NCI-H345 treated with DMSO at 0.1 percent for 48 hours (cell line): ENCODE data around the gene PTOV1.

Experiments used
- DNase-seq: peaks from one replicate; lab custom pipeline; 2025; ENCODE audit not compliant: unreplicated experiment; lab: John Stamatoyannopoulos, UW

PTOV1 gene

DNA sequence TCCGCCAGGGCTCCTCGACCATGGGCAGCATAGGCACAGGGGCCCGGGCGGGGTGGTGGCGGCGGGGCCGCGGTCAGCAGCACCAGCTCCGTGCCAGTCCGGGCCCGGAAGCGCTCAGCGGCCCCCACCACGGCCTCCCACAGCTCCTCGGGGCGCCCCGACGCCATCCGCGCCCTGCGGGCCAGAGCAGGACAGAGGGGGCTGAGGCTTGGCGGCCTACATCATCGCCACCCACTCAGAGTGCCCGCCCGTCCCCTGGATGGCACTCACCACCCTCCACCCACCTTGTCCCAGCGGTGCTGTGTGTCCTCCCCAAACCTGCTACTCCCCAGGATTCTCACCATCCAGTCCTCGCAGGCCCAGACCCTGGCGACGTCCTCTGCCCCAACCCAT lies 22.2 kb downstream of the PTOV1 start:
- no peak for DNase-seq

DNA sequence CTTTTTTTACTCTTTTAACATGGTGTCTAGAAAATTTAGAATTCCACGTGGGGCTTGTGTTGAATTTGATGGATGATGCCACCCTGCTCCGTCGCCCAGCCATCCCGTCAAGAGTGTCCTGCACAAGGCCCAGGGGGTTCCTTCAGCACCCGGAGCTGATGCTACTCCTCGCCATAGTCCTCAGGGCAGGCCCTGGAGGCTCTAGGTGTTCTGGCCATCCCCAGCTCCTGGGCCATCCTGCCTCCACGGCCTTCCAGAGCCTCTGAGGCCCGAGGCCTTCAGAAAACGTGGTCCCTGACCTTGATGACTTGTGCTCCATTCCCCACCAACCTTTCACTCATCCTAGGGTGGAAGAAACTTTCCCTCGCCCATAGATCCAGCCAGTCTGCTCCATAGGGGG lies 22.9 kb downstream of the PTOV1 start:
- no peak for DNase-seq

DNA sequence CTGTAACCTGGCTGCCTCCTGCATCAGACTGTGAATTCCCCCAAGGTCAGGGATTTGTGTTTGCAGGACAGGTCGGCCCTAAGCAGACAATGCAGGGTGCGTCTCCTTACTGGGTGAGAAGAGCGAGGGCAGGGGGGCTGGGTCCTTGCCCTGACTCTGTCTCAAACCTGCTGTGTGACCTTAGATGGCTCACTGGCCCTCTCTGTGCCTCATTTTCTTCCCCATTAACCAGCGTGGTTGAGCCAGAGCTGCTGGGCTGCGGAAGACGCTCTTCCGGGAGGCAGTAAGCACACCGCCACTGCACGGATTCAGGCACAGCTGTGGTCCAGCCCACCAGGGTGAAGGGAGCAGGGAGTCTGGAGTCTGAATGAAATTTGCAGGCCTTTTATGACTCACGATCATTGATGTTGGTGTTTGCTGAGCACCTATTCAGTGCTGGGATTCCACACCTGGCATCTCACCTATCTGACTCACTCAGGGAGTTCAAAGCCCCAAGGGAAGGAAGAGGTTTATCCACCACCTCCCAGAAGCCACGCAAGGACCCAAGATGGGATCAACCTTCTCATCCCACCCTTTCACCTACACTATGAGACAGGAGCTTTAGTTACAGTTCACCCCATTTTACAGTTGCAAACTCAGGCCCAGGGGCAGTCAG lies 23.7 kb downstream of the PTOV1 start:
- DNase-seq = no peak

DNA sequence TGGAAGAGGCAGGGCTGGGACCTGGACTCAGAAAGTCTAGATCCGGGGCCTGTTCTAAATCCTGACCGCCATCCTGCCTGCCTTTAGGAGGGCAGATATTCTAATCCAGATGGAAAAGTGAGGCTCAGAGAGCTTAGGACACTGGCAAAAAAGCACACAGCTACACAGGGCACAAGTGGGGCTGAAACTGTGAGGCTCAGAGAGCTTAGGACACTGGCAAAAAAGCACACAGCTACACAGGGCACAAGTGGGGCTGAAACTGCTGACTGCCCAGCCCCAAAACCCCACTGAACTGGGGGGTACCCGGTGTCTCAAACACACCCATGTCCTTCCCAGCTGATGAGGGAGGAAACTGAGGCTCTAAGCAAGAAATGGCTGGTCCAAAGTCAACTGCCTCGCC lies 24.2 kb downstream of the PTOV1 start:
- DNase-seq = no peak

DNA sequence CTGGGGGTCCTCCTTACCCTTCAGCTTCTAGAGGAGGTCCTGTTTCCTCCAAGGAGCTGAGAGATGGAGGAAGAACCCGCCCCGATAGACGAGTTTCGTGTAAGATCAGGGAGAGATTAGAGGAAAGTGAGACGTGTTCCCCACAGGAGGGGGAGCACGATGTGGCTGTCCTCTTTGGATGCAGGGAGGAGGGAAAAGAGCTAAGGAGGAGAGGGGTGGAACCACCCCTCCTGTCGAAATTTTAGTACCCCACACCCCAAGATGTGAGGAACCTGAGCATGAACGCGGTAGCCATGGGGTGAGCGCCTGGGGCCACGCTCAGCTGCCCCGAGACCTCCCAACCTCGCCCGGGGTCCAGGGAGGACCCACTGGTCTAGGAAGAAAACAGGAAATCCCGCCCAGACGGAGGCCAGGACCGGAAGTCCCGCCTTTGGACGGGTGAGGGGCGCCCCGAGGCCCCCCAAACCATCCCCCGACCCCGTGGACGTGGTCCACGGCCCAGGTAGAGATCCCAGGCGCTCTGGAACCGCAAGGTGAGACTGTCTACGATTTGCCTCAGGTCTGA lies 25.0 kb downstream of the PTOV1 start:
- DNase-seq = no peak

DNA sequence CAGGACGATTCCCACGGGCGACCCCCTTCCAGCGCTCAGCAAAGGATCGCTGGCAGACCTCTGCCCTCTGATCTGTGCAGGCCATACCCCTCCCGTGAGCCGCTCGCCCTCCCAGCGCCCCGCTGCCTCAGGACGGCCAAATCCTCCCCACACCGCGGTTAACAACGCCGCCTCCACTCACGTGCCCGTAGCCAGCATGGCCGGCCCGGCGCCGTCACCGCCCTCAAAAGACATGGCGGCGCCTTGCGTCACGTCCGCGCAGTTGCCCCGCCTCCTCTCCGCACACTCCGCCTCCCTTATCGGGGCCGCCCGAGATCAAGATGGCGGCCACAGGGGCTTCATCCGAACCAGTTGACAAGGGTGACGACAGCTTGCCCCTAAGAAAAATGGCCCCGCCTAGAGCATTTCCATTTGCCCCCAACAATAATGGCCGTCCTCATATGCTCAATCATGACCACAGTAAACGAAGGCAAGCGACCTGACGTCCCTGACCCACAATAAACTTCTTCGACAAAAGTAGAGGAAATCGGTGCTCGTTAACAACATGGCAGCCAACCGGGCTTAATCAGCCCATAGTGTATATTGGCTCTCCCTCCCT lies 25.6 kb downstream of the PTOV1 start:
- DNase-seq = peak; percentile 89

DNA sequence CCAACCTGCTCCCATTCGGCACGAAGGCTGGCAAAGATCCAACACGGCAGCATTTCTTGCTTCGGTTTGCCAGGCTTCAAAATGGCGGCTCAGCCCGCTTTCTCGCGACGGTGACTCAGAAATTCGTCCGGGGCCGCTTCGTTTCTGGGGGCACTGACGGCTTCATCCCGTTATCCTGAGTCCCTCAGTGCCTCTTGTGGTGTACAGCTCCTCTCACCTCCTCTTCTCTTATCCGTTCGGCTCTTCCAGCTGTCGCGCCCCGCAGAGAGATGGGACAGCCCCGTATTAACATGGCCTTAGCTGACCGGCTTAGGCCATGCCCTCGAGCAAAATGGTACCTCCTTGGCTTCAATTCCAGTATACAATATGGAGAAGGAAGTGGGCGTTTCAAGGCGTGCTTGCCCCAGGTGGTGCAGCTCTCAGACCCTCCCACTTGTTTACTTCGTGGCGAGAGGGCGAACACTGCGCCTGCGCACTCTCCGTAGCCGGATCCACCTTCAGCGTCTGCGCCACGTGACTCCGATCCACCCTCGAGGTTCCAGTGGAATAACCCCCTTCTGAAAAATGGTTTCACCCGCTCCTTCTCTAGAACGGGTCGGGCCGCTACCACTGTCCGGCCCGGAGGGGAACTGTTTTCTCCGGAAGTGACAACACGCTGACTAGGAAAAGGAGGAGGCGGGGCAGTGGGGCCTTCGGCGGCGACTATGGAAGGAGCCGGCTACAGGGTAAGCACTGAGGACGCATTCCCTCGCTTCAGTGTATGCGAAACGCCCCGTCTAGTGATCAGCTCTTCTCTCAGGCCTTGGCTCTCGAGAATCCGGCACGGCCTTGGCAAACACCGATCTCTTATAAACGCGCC lies 26.3 kb downstream of the PTOV1 start, which contains the start of the genes AKT1S1 and TBC1D17:
TSS of gene AKT1S1 (minus strand) at position 336 of the 859 bp plus-strand sequence. CDS start 4,060 bp downstream, outside the sequence.
TSS of gene TBC1D17 (plus strand) at position 683 of the 859 bp plus-strand sequence. CDS start at position 705, 22 bp downstream.
- DNase-seq = peak; percentile 96

DNA sequence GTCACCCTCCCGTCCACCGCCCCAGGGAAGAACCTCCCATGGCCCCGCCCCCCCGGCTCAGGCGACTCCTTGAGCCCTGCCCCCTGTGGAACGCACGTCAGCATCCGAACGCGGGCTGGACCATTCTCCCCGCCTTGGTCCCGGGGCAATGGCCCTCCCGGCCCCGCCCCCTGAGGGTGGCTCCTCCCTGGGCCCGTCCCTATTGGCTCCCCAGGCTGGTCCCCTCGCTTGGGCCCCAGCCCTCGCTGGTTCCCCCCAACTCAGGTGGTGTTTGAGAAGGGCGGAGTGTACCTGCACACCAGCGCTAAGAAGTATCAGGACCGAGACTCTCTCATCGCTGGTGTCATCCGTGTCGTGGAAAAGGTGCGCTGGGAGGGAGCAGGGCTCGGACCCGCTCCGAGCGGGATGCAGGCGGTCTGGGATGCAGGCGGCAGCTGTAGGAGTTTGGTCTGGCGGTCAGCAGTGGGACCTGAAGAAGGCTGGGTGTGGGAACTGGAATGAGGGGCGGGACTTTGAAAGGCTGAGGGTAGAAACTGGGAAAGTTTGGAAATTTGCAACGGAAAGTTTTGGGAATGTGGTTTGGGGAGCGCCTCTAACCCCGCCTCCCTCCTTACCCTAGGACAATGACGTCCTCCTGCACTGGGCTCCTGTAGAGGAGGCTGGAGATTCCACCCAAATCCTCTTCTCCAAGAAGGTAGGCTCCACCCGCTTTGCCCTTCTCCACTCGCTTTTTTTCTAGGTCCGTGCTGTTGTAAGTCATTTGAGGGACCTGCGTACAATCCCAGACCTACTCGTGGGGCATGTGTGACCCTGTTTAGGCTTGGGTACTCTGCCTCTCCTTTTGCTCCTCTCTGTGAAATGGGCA lies 27.2 kb downstream of the PTOV1 start:
- DNase-seq = peak; percentile 66

DNA sequence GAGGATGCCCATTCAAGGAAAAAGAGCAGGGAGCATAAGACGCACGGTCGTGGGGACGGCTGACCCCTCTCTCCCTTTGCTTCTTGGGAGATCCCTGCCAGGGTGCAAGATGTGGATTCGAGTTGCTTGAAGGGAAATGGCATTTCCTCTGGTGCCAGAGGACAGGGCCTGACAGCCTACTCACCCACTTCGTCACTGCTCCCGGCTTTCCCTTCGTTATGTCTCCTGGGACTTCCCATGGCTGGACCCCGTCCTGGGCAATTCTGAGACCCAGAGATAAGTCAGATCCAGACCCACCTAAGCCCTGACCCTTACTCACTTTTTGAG lies 27.7 kb downstream of the PTOV1 start:
- no peak for DNase-seq

DNA sequence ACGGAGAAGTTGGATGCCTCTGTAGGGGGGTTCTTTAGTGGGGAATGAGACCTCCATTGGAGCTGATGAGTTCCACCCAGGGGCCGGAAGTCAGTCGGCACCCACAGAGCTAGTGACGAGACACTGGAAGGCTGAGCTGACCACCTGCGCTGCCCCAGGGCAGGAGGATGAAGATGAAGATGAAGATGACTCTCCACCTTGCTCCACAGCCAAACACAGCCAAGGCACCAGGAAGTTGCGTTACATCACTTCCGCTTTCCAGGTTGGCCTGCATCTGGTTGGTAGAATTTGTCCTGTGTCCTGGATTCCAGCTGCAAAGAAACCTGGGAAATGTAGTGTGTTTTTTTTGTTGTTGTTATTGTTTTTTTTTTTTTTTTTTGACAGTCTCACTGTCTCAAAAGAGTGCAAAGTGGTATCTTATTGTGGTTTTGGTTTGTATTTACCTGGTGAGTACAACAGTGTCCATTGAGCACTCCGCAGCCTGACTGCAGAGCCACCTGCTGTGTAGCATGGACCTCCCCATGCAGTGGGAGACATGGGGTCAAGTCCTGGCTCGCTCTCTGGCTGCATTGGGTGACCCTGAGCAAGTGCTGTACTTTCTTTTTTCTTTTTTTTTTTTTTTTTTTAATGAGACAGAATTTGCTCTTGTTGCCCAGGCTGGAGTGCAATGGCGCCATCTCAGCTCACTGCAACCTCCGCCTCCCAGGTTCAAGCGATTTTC lies 28.4 kb downstream of the PTOV1 start:
- no peak for DNase-seq

DNA sequence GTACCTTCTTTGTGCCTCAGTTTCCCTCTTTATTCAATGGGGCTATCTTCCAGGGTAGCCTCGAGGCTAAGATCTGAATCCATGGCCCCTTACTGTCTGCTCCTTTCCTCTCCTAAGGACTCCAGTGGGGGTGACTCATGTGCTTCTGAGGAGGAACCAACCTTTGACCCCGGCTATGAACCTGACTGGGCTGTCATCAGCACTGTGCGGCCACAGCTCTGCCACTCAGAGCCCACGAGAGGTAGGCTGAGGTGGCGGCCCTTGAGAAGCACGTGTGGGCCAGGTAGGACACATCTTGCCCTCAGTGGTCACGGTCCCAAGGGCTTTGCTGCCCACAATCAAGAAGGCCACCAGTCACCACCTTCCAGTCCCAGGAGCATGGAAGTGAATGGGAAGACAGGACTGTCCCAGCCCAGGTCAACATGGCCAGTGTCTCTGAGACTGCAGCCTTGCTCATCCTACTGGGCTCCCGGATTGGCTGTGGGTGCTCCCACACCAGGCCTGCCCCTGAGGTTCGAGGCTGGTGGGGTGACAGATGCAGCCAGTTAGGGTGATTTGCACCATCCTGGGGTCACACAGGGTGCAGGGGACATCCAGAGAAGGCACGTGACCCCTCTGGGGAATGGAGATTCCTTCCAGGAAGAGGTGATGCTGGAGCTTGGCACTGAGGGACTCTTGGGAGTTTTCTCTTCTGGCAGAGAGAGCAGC lies 29.4 kb downstream of the PTOV1 start:
- no peak for DNase-seq

DNA sequence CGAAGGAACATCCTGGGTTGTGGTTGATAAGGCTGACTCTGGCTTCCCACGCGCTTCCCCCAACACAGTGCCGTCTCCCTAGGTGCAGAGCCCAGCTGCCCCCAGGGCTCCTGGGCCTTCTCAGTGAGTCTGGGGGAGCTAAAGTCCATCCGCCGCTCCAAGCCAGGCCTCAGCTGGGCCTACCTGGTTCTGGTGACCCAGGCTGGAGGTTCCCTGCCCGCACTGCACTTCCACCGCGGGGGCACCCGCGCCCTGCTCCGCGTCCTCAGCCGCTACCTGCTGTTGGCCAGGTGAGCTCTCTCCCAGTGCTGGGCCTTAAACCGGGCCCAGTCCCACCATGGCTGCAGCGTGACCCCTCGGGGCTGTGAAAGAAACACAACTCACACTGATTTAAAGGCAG lies 30.2 kb downstream of the PTOV1 start:
- DNase-seq = no peak

DNA sequence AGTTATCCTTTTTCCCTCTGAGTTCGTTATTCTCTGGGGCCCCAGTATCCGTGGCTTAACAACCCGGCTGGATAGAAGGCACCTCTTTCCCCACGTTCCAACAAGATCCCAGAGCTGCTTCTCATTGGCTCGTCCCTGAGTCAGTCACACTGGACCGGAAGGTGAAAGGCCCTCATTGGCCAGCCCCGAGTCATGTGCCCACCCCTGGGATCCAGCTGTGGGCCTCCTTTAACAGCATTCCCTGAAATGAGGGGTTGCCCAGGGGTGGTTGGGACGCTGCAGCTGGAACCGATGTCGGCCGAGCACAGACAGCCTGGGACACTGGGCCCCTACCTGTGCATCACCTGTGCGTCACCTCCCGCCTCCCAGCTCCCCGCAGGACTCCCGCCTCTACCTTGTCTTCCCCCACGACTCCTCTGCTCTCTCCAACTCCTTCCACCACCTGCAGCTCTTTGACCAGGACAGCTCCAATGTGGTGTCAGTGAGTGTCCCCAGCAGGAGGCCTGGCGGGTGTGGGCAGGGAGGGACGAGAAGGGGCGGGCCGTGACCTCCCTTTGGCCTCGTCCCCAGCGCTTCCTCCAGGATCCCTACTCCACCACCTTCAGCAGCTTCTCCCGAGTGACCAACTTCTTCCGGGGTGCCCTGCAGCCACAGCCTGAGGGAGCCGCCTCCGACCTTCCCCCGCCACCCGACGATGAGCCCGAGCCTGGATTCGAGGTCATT lies 30.9 kb downstream of the PTOV1 start:
- no peak for DNase-seq

DNA sequence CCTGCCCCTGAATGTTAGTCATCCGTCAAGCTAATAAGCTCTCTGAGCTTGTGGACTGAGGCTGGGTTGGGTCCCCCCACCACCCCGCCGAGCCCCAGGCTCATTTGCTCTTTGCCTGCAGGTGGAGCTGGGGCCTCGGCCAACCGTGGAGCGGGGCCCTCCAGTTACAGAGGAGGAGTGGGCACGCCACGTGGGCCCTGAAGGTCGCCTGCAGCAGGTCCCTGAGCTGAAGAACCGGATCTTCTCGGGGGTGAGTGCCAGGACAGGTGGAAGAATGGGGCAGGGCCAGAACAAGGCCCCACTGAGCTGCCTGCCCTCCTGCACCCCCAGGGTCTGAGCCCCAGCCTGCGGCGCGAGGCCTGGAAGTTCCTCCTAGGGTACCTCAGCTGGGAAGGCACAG lies 31.7 kb downstream of the PTOV1 start:
- no peak for DNase-seq

DNA sequence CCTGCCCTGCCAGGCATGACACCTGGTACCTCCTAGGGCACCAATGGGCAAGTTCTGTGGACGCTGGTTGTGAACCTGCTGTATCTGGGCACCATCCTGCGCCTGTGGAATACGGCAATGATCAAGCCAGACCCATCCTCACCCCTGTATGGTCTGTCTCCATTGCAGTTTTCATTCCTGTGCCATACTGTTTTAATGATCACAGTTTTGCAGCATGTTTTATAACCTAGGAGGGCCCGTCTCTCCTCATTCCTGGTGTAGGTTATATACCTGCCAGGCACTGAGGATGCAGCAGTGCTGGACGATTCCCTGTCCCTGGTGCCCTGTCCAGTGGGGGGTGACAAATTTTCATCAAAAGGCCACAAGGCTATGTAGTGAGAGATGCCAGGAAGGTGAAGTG lies 32.1 kb downstream of the PTOV1 start:
- no peak for DNase-seq

DNA sequence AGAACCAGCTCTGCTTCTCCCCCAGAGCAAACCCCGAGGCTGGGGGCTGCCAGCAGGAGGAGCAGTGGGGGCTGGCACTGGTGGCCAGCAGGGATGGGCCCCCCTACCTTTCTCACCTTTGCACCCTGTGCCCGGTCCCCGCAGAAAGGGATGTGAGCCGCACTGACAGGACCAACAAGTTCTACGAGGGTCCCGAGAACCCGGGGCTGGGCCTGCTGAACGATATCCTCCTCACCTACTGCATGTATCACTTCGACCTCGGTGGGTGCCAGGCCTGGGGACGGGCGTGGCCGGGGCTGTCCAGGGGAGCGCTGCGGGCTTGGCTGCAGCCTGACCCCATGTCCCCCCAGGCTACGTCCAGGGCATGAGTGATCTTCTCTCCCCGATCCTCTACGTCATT lies 33.1 kb downstream of the PTOV1 start:
- no peak for DNase-seq

DNA sequence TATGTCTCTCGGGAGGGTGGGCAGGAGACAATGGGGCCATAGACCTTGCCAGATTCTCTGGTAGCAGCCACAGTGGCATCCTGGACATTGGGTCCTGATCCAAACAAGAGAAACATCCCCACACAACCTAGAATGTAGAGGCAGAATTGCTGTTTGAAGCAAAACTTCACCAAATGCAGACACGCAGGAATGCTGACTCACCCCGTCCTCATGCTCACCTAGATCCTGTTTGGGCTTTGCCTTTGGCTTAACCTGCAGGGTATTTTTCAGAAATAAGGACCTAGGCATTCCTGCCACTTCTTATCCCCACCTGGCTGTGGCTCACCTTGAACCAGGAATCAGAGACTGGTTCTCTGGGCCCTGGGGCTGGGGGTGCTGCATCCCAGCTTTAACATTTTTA lies 33.8 kb downstream of the PTOV1 start:
- no peak for DNase-seq

DNA sequence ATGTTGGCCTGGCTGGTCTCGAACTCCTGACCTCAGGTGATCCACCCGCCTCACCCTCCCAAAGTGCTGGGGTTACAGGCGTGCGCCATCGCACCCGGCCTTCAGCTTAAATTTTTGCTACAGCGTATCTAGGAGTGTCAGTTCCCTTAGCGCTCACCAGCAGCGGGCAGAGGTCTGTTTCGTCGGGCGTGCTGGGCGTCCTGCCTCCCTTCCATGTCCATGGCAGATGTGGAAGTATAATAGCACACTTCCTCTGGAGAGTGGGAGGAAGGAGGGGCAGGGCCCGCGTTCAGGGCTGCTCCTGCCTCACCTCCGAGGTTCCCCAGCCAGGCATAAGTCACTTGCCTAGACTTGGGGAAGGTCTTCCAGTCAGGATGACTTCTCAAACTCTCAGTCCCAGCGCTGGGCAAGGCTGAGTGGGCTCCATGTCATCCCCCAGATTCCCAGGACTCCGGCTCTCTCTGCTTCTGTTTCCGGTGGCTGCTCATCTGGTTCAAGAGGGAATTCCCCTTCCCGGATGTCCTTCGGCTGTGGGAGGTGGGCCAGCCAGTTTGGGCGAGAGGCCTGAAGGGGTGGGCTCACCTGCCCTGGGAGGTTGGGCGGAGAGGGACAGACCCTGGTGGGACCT lies 36.2 kb downstream of the PTOV1 start:
- no peak for DNase-seq
